Measurements from ENCODE around the gene CCDC39.

The CCDC39 gene

GRCh38 chr3:180617049-180617448 is 62.2 kb downstream of the CCDC39 start:
- TF ChIP-seq TAF1 (IDR thresholded peaks at IDR 0.05; ENCODE audit: borderline replicate concordance, insufficient read depth, low read length) (no peak), POLR2AphosphoS5 (IDR thresholded peaks at IDR 0.05; ENCODE audit: low read depth, low read length) (no peak), SIN3A (IDR thresholded peaks at IDR 0.05; ENCODE audit: borderline replicate concordance, insufficient read depth, low read length) (no peak), FOXP2 (optimal IDR thresholded peaks at IDR 0.05; ENCODE audit: borderline replicate concordance, extremely low read depth, extremely low read length, insufficient read depth) (no peak)
- TF ChIP-seq, protein P1, sequence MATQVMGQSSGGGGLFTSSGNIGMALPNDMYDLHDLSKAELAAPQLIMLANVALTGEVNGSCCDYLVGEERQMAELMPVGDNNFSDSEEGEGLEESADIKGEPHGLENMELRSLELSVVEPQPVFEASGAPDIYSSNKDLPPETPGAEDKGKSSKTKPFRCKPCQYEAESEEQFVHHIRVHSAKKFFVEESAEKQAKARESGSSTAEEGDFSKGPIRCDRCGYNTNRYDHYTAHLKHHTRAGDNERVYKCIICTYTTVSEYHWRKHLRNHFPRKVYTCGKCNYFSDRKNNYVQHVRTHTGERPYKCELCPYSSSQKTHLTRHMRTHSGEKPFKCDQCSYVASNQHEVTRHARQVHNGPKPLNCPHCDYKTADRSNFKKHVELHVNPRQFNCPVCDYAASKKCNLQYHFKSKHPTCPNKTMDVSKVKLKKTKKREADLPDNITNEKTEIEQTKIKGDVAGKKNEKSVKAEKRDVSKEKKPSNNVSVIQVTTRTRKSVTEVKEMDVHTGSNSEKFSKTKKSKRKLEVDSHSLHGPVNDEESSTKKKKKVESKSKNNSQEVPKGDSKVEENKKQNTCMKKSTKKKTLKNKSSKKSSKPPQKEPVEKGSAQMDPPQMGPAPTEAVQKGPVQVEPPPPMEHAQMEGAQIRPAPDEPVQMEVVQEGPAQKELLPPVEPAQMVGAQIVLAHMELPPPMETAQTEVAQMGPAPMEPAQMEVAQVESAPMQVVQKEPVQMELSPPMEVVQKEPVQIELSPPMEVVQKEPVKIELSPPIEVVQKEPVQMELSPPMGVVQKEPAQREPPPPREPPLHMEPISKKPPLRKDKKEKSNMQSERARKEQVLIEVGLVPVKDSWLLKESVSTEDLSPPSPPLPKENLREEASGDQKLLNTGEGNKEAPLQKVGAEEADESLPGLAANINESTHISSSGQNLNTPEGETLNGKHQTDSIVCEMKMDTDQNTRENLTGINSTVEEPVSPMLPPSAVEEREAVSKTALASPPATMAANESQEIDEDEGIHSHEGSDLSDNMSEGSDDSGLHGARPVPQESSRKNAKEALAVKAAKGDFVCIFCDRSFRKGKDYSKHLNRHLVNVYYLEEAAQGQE (IDR thresholded peaks at IDR 0.05; ENCODE audit: insufficient read depth in 1 of 2, low read depth in 2 of 2, low read length in 2 of 2) = no peak

GRCh38 chr3:180615954-180616353 is 63.3 kb downstream of the CCDC39 start:
- TF ChIP-seq, protein P1 (IDR thresholded peaks at IDR 0.05; ENCODE audit: insufficient read depth in 1 of 2, low read depth in 2 of 2, low read length in 2 of 2) = no peak
- TF ChIP-seq POLR2AphosphoS5 (IDR thresholded peaks at IDR 0.05; ENCODE audit: low read depth, low read length) (no peak), SIN3A (IDR thresholded peaks at IDR 0.05; ENCODE audit: borderline replicate concordance, insufficient read depth, low read length) (no peak), TAF1 (IDR thresholded peaks at IDR 0.05; ENCODE audit: borderline replicate concordance, insufficient read depth, low read length) (no peak), FOXP2 (optimal IDR thresholded peaks at IDR 0.05; ENCODE audit: borderline replicate concordance, extremely low read depth, extremely low read length, insufficient read depth) (no peak)

- TF ChIP-seq SIN3A (IDR thresholded peaks at IDR 0.05; ENCODE audit: borderline replicate concordance, insufficient read depth, low read length) = no peak
- TF ChIP-seq FOXP2 (optimal IDR thresholded peaks at IDR 0.05; ENCODE audit: borderline replicate concordance, extremely low read depth, extremely low read length, insufficient read depth) = no peak
- TF ChIP-seq, protein P1 (IDR thresholded peaks at IDR 0.05; ENCODE audit: insufficient read depth in 1 of 2, low read depth in 2 of 2, low read length in 2 of 2) = no peak
- TF ChIP-seq POLR2AphosphoS5 (IDR thresholded peaks at IDR 0.05; ENCODE audit: low read depth, low read length) = no peak
- no peak for TF ChIP-seq TAF1 (IDR thresholded peaks at IDR 0.05; ENCODE audit: borderline replicate concordance, insufficient read depth, low read length)
Measured at GRCh38 chr3:180612364-180612763, 66.9 kb downstream of the CCDC39 start.

- TF ChIP-seq, protein P1 (IDR thresholded peaks at IDR 0.05; ENCODE audit: insufficient read depth in 1 of 2, low read depth in 2 of 2, low read length in 2 of 2) = no peak
- no peak for TF ChIP-seq FOXP2 (optimal IDR thresholded peaks at IDR 0.05; ENCODE audit: borderline replicate concordance, extremely low read depth, extremely low read length, insufficient read depth)
- no peak for TF ChIP-seq SIN3A (IDR thresholded peaks at IDR 0.05; ENCODE audit: borderline replicate concordance, insufficient read depth, low read length)
- TF ChIP-seq POLR2AphosphoS5 (IDR thresholded peaks at IDR 0.05; ENCODE audit: low read depth, low read length) = no peak
- TF ChIP-seq TAF1 (IDR thresholded peaks at IDR 0.05; ENCODE audit: borderline replicate concordance, insufficient read depth, low read length) = no peak
Measured at GRCh38 chr3:180611006-180611405, 68.3 kb downstream of the CCDC39 start.
